SJSA1 (cell line): ENCODE results near the gene NGB. TPM values are rescaled to one million over a fixed set of nuclear protein-coding genes. Genes with fewer than 3 reads are reported as not detected.

ENCODE experiments used
- DNase-seq, 2 experiments: peaks; one replicate each; pipeline ENCODE4 v3.0.0-alpha.2; 2015 to 2020; ENCODE audit warnings: low spot score in 2 of 2, low read depth in 1 of 2
- H3K27ac ChIP-seq: fragments of 250-450 bp; sonication (Bioruptor Pico); 2 replicates; pipeline ENCODE4 v1.5.1; 2020; ENCODE audit warnings: mild to moderate bottlenecking, moderate library complexity
- H3K27me3 ChIP-seq: fragments of 250-450 bp; sonication (Bioruptor Pico); replicated peaks from 2 replicates; pipeline ENCODE4 v1.5.1; 2020; ENCODE audit warnings: mild to moderate bottlenecking, moderate library complexity
- H3K36me3 ChIP-seq: fragments of 250-450 bp; sonication (Bioruptor Pico); 2 replicates; pipeline ENCODE4 v1.5.1; 2020; ENCODE audit warnings: mild to moderate bottlenecking
- H3K4me1 ChIP-seq: fragments of 250-450 bp; sonication (Bioruptor Pico); replicated peaks from 2 replicates; pipeline ENCODE4 v1.6.1; 2021; ENCODE audit warnings: mild to moderate bottlenecking
- H3K4me3 ChIP-seq: fragments of 250-450 bp; sonication (Bioruptor Pico); 2 replicates; pipeline ENCODE4 v1.5.1; 2020; ENCODE audit warnings: mild to moderate bottlenecking
- H3K9me3 ChIP-seq: fragments of 250-450 bp; sonication (Bioruptor Pico); replicated peaks from 2 replicates; pipeline ENCODE4 v1.5.1; 2020; ENCODE audit warnings: mild to moderate bottlenecking
- total RNA-seq: library from RNA; depleted of rRNA; stranded (reverse); fragments of >200 nt; shearing (Covaris generic); gene quantifications from 2 replicates; pipeline ENCODE4 v1.2.3, GENCODE V29; 2014; rRNA removed

NGB gene
- total RNA-seq, 1 experiment from 2014 or later: not detected

DNA sequence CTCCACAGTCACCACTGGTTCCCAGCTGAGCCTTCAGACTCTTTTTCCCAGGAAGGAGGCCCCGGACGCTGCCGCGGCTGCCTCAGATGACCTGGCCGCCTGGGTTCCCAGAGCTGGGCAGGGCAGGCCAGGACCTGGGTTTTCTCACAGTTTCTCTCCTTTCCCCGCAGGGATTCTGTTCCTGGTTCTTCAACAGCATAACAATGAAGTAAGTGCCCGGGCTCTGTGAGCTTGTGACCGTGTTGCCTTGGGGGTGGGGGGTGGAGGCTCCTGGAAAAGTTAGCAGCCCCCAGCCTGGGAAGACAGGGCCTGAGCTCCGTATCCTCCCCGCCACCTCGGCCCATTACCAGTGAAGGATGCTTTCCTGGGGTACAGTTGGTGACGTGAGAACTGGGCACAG lies 45.8 kb downstream of the NGB start:
- Histone ChIP-seq H3K27ac (no peak overlapping the region), H3K4me3 (no peak overlapping the region), H3K27me3 (no peaks in the 10 kb centered on the region), H3K36me3 (no peaks in the 10 kb centered on the region), H3K9me3 (no peaks in the 10 kb centered on the region), H3K4me1 (no peaks in the 10 kb centered on the region)
- no peak for DNase-seq

DNA sequence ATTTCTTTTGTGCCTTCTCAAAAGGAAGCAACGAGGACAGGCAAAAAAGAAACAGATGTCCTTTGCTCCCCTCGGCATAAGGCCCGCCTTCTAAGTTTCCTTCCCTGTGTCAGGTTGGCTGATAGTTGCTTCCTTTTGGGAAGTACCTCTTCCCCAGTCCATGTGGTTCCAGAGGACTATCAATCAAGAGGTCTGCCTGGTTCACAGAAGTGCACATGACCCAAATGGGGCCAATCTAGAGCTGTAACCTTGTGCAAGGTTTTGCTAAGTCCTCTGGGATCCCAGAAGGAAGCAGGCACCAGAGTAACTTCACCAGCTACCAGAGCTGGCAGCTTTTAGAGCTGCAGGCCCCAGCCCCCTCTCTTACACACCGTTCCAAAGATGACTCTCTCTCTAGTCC lies 46.8 kb downstream of the NGB start:
- Histone ChIP-seq H3K4me3 (no peak overlapping the region), H3K27me3 (no peaks in the 10 kb centered on the region), H3K36me3 (no peaks in the 10 kb centered on the region), H3K4me1 (no peaks in the 10 kb centered on the region), H3K9me3 (no peaks in the 10 kb centered on the region), H3K27ac (no peak overlapping the region)
- no peak for DNase-seq

DNA sequence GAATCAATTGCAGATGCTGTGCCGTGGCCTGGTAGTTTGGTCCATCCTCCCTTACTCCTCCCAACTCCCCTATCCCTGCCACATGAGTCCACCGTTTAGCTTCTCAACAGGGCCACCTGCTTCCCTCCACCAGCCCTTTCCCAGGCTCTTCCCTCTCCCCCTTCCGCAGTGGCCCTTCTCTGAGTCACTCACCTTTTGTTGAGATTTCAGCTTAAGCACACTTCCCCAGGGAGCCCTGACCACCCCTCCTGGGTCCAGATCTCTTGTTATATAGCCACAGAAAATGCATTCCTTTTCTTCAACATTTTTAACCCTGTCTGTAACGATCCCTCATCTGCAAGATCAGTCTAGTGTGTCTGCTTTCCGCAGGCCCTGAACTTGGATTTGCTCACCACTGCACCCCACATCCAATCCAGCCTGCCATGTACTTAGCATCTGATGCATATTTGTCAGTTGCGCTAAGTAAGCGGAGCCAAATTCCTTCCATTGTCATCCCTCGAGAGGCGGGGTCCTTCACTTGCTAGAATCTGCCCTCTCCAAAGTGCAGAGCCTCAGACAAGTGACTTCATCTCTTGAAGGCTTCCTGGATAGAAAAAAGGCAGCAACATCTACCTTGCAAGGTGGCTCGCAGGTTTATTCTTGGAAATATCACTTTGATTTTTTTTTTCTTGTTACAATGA lies 48.3 kb downstream of the NGB start:
- no peak for DNase-seq
- H3K4me1 ChIP-seq: no peaks in the 10 kb centered on the region
- no peak overlapping the region for H3K27ac ChIP-seq
- no peaks in the 10 kb centered on the region for H3K9me3 ChIP-seq
- no peak overlapping the region for H3K4me3 ChIP-seq
- no peaks in the 10 kb centered on the region for H3K27me3 ChIP-seq
- no peaks in the 10 kb centered on the region for H3K36me3 ChIP-seq

DNA sequence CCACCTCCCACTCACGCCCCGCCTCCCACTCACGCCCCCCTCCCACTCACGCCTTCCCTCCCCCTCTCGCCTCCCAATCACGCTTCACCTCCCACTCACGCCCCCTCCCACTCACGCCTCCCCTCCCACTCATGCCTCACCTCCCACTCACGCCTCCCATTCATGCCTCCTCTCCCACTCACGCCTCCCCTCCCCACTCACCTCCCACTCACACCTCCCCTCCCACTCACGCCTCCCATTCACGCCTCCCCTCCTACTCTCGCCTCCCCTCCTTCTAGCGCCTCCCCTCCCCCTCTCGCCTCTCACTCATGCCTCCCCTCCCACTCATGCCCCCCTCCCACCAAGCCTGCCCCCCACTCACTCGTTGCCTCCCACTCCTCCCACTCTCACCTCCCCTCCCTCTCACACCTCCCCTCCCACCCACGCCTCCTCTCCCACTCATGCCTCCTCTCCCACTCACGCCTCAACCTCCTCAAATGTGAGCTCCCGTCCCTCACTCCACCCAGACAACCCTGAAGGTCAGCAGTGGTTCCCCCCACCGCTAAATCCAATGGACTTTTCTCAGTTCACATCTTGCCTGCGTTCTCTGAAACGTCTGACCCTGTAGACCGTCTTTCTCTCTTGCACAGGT lies 49.6 kb downstream of the NGB start:
- no peaks in the 10 kb centered on the region for H3K36me3 ChIP-seq
- H3K4me3 ChIP-seq: no peak overlapping the region
- no peaks in the 10 kb centered on the region for H3K9me3 ChIP-seq
- no peaks in the 10 kb centered on the region for H3K4me1 ChIP-seq
- no peak overlapping the region for H3K27ac ChIP-seq
- no peak for DNase-seq
- no peaks in the 10 kb centered on the region for H3K27me3 ChIP-seq

DNA sequence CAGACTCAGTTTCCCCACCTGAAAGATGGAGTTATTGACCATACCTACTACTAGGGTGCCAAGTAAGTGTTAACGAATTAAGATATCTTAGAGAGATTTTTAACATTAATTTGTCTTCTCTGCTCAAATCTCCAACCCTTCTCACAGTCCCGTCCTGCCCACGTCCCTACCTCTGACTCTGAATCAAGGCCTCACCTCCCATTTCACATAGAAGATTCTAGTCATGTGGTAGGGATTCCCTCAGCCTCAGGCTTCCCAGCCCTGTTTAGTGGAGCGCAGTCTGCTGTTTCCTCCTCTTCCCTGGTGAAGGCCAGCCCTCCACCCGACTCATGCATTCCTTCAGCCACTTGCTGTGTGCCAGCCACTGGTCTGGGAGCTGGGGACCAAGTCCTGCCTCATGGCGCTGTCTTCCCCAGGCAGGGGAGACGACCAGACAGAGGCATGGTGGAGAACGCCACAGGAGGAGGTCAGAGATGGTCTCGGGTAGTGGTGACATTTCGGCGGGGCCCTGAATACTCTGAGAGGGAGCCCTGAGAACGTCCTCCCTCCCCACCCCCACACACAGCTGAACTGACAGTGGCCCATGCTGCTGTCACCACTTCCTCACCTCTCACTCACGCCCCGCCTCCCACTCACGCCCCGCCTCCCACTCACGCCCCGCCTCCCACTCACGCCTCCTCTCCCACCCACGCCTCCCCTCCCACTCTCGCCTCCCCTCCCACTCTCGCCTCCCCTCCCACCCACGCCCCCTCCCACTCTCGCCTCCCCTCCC lies 50.6 kb downstream of the NGB start:
- H3K4me3 ChIP-seq: no peak overlapping the region
- H3K27me3 ChIP-seq: no peaks in the 10 kb centered on the region
- no peaks in the 10 kb centered on the region for H3K36me3 ChIP-seq
- no peaks in the 10 kb centered on the region for H3K9me3 ChIP-seq
- DNase-seq: no peak
- H3K27ac ChIP-seq: no peak overlapping the region
- H3K4me1 ChIP-seq: no peaks in the 10 kb centered on the region

DNA sequence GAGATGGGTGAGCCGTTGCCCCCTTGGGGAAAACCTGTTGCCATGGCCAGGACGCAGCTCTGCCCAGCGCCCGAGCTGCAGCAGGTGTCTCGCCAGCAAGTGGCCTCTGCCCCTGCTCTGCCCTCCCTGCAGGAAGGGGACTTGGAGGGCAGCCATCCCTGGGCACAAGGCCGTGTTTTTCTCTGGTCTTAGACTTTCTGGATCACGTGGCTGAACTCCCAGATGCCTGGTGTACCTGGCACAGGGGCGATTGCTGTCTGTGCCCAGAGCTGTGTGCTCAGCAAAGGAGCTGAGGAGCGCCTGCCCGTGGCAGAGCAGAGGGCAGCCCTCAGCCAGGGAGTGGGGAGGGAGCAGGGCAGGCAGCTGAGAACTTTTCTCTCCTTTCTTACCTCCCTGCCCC lies 51.4 kb downstream of the NGB start:
- Histone ChIP-seq H3K4me1 (no peaks in the 10 kb centered on the region), H3K9me3 (no peaks in the 10 kb centered on the region), H3K36me3 (no peaks in the 10 kb centered on the region), H3K27ac (no peak overlapping the region), H3K27me3 (no peaks in the 10 kb centered on the region), H3K4me3 (no peak overlapping the region)
- DNase-seq: no peak

DNA sequence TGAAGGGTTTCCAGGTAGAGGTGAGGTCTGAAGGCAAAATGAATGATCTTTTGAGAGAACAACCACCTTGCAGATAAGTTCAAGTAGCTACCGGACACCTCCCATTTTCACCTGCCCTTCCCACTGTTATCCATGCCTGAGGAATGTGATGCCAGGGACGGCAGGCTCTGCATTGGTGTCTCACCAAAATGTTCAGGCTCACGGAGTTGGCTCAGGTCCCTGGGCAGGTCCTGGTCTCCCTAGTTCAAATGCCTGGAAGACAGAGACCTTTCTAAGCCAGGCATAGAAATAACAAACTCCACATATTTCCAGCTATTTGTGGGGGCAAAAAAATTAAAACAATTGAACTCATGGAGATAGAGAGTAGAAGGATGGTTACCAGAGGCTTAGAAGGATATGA lies 53.5 kb downstream of the NGB start:
- H3K4me3 ChIP-seq: no peak overlapping the region
- no peaks in the 10 kb centered on the region for H3K27me3 ChIP-seq
- no peak for DNase-seq

More for the DNA sequence above, 53.5 kb downstream of the NGB start:
- Histone ChIP-seq H3K4me1 (no peaks in the 10 kb centered on the region), H3K36me3 (no peaks in the 10 kb centered on the region), H3K27ac (no peak overlapping the region), H3K9me3 (no peaks in the 10 kb centered on the region)

Other genes with a start within 250 kb of the NGB start
- 9.8 and 16.4 TPM in 2 replicates for gene IRF2BPL, start 242.5 kb downstream of the NGB start, total RNA-seq
- gene CIPC, start 172.9 kb downstream of the NGB start, total RNA-seq: 8.8 and 11.0 TPM in 2 replicates
- gene ZDHHC22, start 129.4 kb downstream of the NGB start, total RNA-seq: 0.03 TPM in 1 of 2 replicates, not detected in the other
- 0.66 TPM in 1 of 2 replicates, not detected in the other for gene TMEM63C, start 89.4 kb downstream of the NGB start, total RNA-seq
- gene POMT2, start 49.7 kb upstream of the NGB start, total RNA-seq: 7.1 and 7.7 TPM in 2 replicates
- 11.1 and 18.6 TPM in 2 replicates for gene GSTZ1, start 49.8 kb upstream of the NGB start, total RNA-seq
- gene TMED8, start 105.9 kb upstream of the NGB start, total RNA-seq: 6.4 and 7.6 TPM in 2 replicates
- 0.19 and 0.82 TPM in 2 replicates for gene SAMD15, start 106.2 kb upstream of the NGB start, total RNA-seq
- gene NOXRED1, start 152.3 kb upstream of the NGB start, total RNA-seq: not detected in 2 replicates
- gene VIPAS39, start 186.4 kb upstream of the NGB start, total RNA-seq: 12.7 and 14.3 TPM in 2 replicates
- 145 and 177 TPM in 2 replicates for gene AHSA1, start 186.9 kb upstream of the NGB start, total RNA-seq
- gene ISM2, start 227.6 kb upstream of the NGB start, total RNA-seq: not detected in 2 replicates